ENCODE results near the gene OPN5. TPM values are rescaled to one million over a fixed set of nuclear protein-coding genes. Genes with fewer than 3 reads are reported as not detected.

Gene OPN5
- total and polyA plus RNA-seq, 11 donors, result 0.11 to 0.89 (median 0.45) TPM; not detected in 3

GRCh38 chr6:47822856-47823554 is 41.2 kb downstream of the OPN5 start:
- Histone ChIP-seq H3K4me1 (no peaks in the 10 kb centered on the region), H3K27ac (no peak overlapping the region), H3K36me3 (no peaks in the 10 kb centered on the region), H3K27me3 (peaks cover 0 to 8% (median 0%) of the 10 kb centered on the region in 9 donors), H3K4me3 (no peak overlapping the region), H3K9me3 (no peaks in the 10 kb centered on the region)
- DNase-seq (no peak), ATAC-seq (no peak)
- WGBS, 4 donors, result 79 to 87% (median 83%) methylated on average over 6 of the region's 6 CpGs
- TF ChIP-seq POLR2A (IDR thresholded peaks at IDR 0.05), result no peak
- TF ChIP-seq, protein P1, sequence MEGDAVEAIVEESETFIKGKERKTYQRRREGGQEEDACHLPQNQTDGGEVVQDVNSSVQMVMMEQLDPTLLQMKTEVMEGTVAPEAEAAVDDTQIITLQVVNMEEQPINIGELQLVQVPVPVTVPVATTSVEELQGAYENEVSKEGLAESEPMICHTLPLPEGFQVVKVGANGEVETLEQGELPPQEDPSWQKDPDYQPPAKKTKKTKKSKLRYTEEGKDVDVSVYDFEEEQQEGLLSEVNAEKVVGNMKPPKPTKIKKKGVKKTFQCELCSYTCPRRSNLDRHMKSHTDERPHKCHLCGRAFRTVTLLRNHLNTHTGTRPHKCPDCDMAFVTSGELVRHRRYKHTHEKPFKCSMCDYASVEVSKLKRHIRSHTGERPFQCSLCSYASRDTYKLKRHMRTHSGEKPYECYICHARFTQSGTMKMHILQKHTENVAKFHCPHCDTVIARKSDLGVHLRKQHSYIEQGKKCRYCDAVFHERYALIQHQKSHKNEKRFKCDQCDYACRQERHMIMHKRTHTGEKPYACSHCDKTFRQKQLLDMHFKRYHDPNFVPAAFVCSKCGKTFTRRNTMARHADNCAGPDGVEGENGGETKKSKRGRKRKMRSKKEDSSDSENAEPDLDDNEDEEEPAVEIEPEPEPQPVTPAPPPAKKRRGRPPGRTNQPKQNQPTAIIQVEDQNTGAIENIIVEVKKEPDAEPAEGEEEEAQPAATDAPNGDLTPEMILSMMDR (IDR thresholded peaks at IDR 0.05), result no peak
- intact Hi-C loops (cut with DNase I), result no loop called here

DNA sequence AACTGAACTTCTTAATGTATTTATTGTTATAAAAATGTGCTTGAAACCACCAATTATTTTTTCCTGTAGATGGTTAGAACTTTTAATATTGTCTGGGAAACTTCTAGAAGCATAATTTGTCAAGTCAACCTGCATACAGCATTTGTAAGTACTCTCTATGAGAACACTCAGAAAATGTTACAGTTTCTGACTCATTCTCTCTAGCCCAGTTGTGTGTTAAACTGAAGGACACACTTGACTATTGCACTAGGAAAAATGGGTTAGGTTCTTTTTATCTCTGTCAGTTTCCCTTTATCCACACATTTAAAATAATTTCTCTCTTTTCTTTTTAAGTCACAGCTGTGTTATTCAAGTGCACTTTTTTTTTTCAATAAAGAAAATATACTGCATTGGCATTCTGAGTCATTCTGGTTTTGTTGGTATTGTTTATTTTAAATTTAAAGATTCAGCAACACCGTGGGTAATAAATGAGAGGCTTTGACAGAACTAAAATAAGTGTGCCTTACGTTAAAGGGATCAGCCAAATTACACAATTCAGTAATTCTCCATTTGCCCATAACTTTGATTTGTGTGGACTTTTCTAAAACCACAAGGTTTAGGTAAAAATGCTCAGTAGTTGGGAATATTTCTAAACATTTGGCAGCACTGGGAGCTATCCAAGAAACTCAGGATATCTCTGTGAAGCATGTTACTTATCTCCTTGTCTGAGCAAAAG is 50.7 kb downstream of the OPN5 start:
- Histone ChIP-seq H3K4me1 (no peaks in the 10 kb centered on the region), H3K9me3 (no peaks in the 10 kb centered on the region), H3K27ac (no peak overlapping the region), H3K36me3 (no peaks in the 10 kb centered on the region), H3K4me3 (no peak overlapping the region), H3K27me3 (no peaks in the 10 kb centered on the region)
- DNase-seq (no peak), ATAC-seq (no peak)
- intact Hi-C loops (cut with DNase I), result no loop called here
- WGBS, 4 donors, result 36 to 69% (median 63%) methylated on average over 2 of the region's 2 CpGs
- TF ChIP-seq, protein P1 (IDR thresholded peaks at IDR 0.05), result no peak
- TF ChIP-seq POLR2A (IDR thresholded peaks at IDR 0.05), result no peak

- H3K4me3 ChIP-seq, result no peak overlapping the region
- no peaks in the 10 kb centered on the region for H3K36me3 ChIP-seq
- intact Hi-C loops (cut with DNase I), result no loop called here
- ATAC-seq (no peak), DNase-seq (no peak)
- H3K4me1 ChIP-seq, result no peaks in the 10 kb centered on the region
- H3K27ac ChIP-seq, result no peak overlapping the region
- TF ChIP-seq, protein P1 (IDR thresholded peaks at IDR 0.05), result no peak
- no peak for TF ChIP-seq POLR2A (IDR thresholded peaks at IDR 0.05)
- no peaks in the 10 kb centered on the region for H3K9me3 ChIP-seq
- peaks cover 0 to 1% (median 0%) of the 10 kb centered on the region in 9 donors for H3K27me3 ChIP-seq
These were observed 52.4 kb downstream of the OPN5 start for GRCh38 chr6:47834196-47834595.

GRCh38 chr6:47836046-47836445 is 54.2 kb downstream of the OPN5 start:
- Histone ChIP-seq H3K4me1 (no peaks in the 10 kb centered on the region), H3K36me3 (no peaks in the 10 kb centered on the region), H3K27me3 (peaks cover 0 to 5% (median 0%) of the 10 kb centered on the region in 9 donors), H3K4me3 (no peak overlapping the region), H3K27ac (no peak overlapping the region), H3K9me3 (no peaks in the 10 kb centered on the region)
- DNase-seq, result no peak
- TF ChIP-seq, protein P1 (IDR thresholded peaks at IDR 0.05), result no peak
- no peak for TF ChIP-seq POLR2A (IDR thresholded peaks at IDR 0.05)
- no peak for ATAC-seq
- intact Hi-C loops (cut with DNase I), result no loop called here

Data from heart left ventricle (tissue), 16 donors.